HG03196 (cell line): ENCODE data around the gene SRCIN1.

Experiments used
- ATAC-seq: cut with Tn5 transposase; IDR thresholded peaks from one replicate; pipeline ENCODE4 v1.9.1; 2021; ENCODE audit not compliant: unreplicated experiment

Gene SRCIN1

DNA sequence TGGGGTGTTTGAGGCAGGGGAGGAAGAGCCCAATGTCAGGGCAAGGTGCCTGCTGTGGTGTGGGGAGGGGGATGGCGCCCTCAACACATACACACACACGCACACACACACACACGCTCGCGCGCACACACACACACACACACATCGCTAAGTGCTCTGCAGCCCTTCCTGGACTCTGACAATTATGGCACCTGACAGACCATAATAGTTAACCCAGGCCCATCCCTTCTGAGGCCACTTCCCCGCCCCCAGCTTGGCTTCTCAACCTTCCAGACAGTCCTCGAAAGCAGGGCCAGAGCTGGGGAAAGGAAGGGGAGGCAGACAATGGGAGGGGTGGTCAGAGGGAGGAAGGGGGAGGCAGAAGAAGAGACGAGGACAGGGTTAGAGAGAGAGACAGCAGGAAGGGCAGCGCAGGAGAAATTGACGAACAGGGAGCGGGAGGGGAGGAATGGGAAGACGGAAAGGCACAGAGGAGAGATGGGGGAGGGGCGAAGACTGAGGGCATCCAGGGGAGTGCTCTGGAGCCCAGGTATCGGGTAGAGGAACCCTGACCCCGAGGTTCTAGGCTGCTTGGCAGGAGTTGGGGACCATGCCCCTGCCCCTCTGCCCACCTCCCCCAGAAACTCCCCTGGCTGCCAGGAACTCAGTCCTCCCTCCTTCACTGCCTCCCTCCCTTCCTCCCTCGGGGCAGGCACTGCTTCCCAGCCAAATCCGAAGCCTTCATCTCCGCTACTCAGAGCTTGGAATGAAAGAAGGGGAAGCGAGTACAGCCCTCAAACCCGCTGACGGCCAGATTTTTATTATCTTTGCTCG, 4.0 kb downstream of the SRCIN1 start:
- ATAC-seq = no peak

DNA sequence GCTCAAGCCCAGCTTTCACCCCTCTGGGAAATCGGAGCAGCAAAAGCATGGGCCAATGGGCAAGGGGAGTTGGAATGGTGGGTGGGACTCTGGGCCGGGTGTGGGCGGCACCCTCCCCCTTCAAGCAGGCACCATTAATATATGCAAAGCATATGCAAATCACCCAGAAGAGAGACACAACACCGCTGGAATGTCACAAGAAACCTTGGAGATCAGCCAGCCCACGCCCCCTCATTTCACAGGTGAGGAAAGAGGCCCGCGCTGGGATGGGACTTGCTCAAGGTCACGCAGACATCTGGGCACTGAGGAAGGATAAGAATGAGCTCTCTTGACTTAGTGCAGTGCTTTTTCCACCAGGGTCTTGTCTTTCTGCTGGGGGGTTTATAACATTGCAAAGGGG, 4.8 kb downstream of the SRCIN1 start:
- ATAC-seq = no peak

- ATAC-seq = no peak
Observed at GRCh38 chr17:38600416-38600815, 5.3 kb downstream of the SRCIN1 start.

DNA sequence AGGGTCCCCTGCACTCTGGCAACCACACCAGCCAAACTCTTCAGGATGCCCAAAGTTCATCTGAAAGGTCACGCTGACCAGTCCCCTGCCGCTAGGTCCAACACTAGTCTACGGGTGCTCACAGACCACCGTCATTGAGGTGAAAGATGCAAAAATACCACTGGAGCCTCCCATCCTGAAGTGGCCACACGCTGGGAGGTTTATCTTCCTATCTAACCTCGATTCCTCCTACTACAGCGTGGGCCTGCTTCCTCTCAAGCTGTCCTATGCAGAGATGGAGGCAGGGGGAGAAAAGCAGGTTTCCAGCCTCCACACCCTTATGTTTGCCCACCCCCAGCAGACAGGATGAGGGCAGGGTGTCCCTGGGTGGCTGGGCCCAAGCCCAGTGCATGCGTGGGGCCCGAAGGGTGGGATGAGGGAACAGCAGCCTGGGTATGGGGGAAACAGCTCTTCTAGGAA, 6.3 kb downstream of the SRCIN1 start:
- no peak for ATAC-seq

DNA sequence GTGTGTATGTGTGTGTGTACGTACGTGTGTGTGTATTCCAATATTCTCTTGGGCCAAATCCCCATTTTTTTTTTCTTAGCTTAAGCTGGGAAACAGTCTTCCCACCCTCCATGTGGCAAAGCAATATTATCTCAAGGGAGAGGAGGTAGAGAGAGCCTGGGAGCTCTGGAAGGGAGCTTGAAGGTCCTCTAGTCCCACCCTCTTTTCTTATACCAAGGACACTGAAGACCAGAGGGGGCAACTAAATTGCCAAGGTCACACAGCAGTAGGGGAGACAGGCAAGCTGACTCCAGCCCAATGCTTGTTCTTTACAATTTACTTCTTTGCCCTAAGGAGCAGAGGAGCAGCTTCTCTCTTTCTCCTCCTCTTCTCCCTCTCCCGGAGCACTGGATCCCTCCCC, 6.8 kb downstream of the SRCIN1 start:
- ATAC-seq = no peak

DNA sequence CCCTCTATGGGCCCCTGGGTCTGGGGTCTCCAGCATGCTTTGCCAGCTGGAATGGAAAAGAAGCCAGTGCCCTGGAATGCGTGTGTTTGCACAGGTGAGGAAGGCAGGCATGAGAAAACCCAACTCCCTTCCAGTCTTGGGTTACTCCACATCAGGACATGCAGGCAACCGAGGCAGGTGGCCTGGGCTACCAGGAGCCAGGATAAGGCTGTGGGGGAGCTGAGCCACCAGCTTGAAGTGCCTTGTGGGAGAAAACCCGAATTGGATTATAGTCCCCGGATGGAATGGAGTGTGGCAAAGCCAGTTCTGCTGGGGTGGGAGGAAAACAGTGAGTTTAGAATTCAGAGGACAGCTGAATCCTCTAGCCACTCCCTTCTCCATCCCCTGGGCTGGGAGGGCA, 7.2 kb downstream of the SRCIN1 start:
- ATAC-seq = no peak

DNA sequence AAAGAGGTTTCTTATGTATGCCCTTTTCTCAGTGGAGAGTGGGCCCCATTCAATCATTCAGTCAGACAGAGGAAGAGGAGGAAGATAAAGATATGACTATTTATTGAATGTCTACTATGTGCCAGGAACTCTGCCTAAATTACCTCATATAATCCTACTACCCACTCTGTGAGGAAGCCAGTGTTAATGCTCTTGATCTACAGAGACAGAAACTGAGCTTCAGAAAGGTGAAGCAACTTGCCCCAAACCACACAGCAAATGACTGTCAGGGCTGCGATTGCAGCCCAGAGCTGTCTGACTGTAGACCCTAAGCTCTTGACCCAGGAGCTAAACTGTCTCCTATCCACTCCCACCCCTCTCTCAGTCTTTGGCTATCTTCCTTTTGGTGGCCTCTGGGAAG, 8.4 kb downstream of the SRCIN1 start:
- no peak for ATAC-seq

GRCh38 chr17:38596651-38597050, 9.1 kb downstream of the SRCIN1 start:
- ATAC-seq = no peak

DNA sequence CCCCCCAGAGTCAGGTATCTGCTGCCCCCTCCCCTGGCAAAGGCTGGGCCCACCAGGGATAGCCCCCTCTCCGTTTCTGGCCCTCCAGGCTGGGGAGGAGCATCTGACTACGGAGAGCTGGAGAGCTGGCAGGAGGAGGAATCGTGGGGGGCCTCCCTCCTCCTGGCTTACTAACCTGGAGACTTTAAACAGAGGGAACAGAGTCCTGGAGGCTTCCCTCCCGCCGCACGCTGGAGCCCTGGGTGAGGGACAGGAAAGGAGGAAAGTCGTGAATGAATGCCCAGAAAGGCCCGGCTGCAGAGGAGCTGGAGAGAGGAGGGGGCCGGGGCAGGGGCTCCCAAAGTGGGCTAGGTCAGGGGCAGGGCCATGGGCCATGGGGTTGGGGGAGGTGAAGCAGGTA, 9.9 kb downstream of the SRCIN1 start:
- no peak for ATAC-seq

- no peak for ATAC-seq
Observed at GRCh38 chr17:38594152-38594551, 11.6 kb downstream of the SRCIN1 start.

DNA sequence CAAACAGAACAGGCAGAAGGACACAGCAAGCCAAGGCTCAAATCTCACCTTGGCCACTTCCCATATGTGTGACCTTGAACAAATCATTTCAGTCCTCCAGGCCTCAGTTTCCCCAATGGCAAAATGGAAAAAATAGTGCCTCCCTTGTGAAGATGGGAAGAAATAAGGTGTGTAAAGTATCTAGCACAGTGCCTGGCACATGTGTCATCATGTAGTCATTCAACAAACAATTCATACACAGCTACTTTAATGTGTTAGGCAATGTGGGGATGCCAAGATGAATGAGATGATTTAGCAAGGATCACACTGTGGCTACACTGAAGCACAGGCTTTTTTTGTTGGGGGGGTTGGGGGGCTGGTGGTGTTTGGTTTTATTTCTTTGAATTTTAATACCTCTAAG, 13.3 kb downstream of the SRCIN1 start:
- no peak for ATAC-seq

DNA sequence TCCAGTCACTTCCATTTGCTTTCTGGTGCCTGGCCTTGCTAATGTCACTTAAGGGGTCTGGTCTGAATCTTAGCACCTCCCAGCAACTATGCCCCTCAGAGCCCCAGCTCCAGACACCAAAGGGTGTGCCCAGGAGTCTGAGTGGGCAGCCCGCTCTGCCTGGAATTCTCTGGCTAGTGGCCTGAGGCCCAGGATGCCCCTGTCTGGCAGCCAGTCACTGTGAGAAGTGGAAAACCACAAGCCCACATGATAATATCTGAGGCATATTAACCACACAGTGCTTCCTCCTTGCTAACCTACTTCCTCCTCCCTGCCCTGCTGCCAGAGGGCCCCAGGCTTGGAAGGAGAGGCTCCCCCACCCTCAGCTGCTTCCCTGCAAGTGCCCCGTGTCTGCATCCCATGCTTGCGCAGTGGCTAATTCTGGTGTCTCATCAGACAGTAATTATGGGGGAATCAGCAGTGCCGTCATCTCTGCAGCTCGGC, 14.0 kb downstream of the SRCIN1 start:
- ATAC-seq = no peak

GRCh38 chr17:38590988-38591758, 14.6 kb downstream of the SRCIN1 start:
- ATAC-seq = no peak

- ATAC-seq = no peak
Observed at GRCh38 chr17:38589462-38590114, 16.2 kb downstream of the SRCIN1 start.

GRCh38 chr17:38588788-38589174, 17.0 kb downstream of the SRCIN1 start:
- no peak for ATAC-seq

DNA sequence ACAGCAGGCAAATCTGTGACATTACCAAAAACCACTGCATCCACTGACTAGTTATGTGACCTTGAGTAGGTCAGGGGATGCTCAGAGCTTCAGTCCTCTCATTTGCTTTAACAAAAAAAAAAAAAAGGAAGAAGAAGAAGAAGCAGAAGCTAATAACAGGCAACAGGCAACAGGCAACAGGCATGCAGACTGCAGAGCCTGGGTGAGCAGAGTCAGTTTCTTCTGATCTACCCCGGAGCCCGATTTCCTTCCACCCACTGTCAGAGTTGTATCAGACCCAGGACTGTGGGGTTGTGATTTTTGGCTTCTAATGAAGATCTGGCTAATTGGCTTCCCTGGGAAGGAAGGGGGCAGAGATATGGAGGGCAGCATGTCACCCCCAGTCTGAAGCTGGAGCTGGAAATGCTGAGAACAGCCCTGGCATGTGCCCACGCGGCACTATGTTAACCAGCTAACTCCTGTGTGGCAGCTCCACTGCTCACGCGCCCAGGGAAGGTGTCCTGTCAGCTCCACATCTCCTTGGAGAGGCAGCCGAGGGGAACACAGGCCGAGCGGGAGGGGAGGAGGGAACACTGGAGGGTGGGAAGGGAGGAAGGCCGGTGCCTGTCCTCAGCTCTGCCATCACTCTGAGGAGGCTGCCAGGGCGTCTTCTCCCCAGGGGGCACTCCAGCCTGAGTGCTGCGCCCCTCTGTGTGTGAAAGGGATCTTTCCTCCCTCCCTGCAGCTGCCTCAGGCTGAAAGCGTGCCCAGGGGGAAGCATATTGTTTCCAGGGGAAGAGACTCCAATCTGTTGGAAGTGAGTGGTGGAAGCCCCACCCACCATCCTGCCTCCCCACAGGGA, 17.6 kb downstream of the SRCIN1 start:
- ATAC-seq = no peak

DNA sequence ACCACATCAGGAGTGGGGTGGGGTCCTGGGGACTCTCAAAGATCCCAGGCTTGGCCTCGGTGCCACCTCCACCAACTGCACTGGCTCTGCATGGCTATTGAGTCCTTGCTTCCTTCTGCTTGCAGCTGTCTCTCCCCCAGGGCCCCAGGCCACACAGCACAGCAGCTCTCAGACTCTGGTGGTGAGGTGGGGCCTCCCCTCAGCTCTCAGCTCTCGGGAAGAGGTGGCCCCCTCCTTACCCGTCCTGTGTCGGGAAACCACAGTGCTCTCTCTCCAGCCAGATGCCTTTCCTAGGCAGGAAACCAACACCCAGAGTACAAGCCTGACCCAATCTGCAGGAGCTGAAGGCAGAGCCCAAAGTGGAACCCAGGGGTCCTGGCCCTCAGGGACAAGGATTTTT, 18.5 kb downstream of the SRCIN1 start:
- ATAC-seq = no peak

GRCh38 chr17:38586788-38587187, 19.0 kb downstream of the SRCIN1 start:
- no peak for ATAC-seq

- ATAC-seq = no peak
Observed at GRCh38 chr17:38585918-38586529, 19.7 kb downstream of the SRCIN1 start.
